SU-DHL-6 (cell line): ENCODE measurements around the gene APOBEC3B.

ENCODE experiments used
- EZH2phosphoT487 ChIP-seq: fragments of 200-600 bp; sonication (generic), shearing (Covaris generic); conservative IDR thresholded peaks from 2 replicates; pipeline ENCODE4 v1.6.1; 2018; ENCODE audit warnings: mild to moderate bottlenecking, antibody characterized with exemption, low read length, moderate library complexity, mixed read lengths
- TF ChIP-seq, protein P1 (sequence below): fragments of 200-600 bp; sonication (generic); IDR thresholded peaks from one replicate; pipeline ENCODE4 v1.5.1; 2017; ENCODE audit warnings: antibody characterized with exemption, mild to moderate bottlenecking, low read length, moderate library complexity; ENCODE audit not compliant: insufficient read depth, poor library complexity, severe bottlenecking

DNA sequence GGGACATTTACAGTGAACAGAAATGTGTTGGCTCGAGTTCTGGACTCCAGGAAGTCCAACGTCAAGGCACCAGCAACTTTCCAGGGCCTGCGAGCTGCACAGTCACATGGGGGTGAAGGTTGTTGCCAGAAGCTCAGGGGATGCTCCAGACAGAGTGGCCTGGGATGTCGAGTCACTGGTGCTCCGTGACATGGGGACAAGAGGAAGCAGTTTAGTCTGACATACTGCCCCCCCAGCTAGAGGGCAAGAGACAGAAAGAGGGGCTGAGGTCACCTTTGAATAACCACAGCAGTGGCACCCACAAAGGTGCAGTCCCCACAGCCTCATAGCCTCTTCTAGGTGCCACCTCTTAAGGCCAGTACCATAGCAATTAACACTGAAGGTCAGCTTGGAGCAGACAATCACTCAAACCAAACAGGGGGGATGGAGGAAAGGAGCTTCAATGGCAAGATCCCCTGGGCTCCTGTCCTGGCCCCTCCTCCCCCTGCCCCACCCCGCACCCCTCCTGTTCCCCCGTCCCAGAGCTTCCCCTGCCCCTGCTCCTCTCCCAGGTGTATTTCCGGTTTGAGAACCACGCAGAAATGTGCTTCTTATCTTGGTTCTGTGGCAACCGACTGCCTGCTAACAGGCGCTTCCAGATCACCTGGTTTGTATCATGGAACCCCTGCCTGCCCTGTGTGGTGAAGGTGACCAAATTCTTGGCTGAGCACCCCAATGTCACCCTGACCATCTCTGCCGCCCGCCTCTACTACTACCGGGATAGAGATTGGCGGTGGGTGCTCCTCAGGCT is 42.6 kb downstream of the APOBEC3B start:
- TF ChIP-seq, protein P1, sequence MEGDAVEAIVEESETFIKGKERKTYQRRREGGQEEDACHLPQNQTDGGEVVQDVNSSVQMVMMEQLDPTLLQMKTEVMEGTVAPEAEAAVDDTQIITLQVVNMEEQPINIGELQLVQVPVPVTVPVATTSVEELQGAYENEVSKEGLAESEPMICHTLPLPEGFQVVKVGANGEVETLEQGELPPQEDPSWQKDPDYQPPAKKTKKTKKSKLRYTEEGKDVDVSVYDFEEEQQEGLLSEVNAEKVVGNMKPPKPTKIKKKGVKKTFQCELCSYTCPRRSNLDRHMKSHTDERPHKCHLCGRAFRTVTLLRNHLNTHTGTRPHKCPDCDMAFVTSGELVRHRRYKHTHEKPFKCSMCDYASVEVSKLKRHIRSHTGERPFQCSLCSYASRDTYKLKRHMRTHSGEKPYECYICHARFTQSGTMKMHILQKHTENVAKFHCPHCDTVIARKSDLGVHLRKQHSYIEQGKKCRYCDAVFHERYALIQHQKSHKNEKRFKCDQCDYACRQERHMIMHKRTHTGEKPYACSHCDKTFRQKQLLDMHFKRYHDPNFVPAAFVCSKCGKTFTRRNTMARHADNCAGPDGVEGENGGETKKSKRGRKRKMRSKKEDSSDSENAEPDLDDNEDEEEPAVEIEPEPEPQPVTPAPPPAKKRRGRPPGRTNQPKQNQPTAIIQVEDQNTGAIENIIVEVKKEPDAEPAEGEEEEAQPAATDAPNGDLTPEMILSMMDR, result no peak
- TF ChIP-seq EZH2phosphoT487, result no peak
